BJ (cell line): ENCODE results near the gene CCDC27. TPM values are rescaled to one million over a fixed set of nuclear protein-coding genes. Genes with fewer than 3 reads are reported as not detected.

Experiments
- CTCF ChIA-PET: fragments of 350-600 bp; formaldehyde crosslinking; extraction: SDS; loops from one replicate; lab custom pipeline; 2021; ENCODE audit warnings: antibody characterized with exemption, inconsistent platforms; lab: Yijun Ruan, JAX
- POLR2A ChIA-PET: fragments of 300-600 bp; sonication (Branson Sonifier 250); formaldehyde crosslinking; extraction: SDS; loops from one replicate; lab custom pipeline; 2021; ENCODE audit warnings: antibody characterized with exemption; lab: Charles Lee
- DNase-seq: peaks from one replicate; pipeline ENCODE4 v3.0.0-alpha.2; 2011; ENCODE audit warnings: low read depth
- H3K27me3 ChIP-seq: 2 replicates; pipeline ENCODE4 v1.6.0; 2011; ENCODE audit warnings: low read length; ENCODE audit not compliant: control insufficient read depth, insufficient read depth
- H3K36me3 ChIP-seq: 2 replicates; pipeline ENCODE4 v1.5.1; 2011; ENCODE audit warnings: low read length; ENCODE audit not compliant: control insufficient read depth, insufficient read depth
- H3K4me3 ChIP-seq: 2 replicates; pipeline ENCODE4 v1.5.1; 2011; ENCODE audit warnings: low read depth, mild to moderate bottlenecking, control low read depth, low read length
- polyA plus RNA-seq: library from polyadenylated mRNA; depleted of rRNA; stranded (reverse); fragments of >200 nt; gene quantifications from 2 replicates; pipeline ENCODE4 v1.2.3, GENCODE V29; 2011
- TF ChIP-seq, protein P1 (sequence below): IDR thresholded peaks from 2 replicates; pipeline ENCODE4 v1.5.1; 2011; ENCODE audit warnings: low read depth, mild to moderate bottlenecking, control low read depth, inconsistent platforms, low read length, moderate library complexity; ENCODE audit not compliant: insufficient read depth

The CCDC27 gene
- polyA plus RNA-seq, 1 experiment, result not detected

DNA sequence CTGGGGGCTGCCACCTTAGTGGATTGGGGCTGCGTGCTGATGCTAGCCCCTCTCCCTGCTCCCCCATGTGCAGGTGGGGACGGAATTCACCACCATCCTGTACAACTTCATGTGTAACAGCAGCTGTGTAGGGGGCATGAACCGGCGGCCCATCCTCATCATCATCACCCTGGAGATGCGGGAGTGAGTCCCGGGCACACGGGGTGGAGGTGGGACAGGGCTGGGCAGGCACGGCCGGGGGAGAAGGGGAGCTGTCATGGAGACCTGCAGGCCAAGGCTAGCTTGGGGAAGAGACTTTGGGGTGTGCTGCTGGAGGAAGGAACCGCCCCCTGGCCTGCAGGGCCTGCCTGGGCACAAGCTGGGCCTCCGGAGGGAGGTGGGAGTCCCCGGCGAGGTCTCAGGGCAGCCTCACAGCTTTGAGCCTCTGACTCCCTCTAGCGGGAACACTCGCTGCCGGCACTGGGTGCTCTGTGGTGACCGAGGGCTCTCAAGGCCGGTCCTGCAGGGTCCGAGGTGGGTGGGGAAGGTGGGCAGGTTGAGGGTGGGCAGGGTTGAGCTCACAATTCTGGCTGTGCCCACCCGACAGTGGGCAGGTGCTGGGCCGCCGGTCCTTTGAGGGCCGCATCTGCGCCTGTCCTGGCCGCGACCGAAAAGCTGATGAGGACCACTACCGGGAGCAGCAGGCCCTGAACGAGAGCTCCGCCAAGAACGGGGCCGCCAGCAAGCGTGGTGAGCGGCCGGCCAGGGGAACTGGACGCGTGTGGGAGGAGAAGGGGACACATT is 25.0 kb upstream of the CCDC27 start:
- Histone ChIP-seq H3K4me3 (no peak overlapping the region), H3K36me3 (no peaks in the 10 kb centered on the region), H3K27me3 (no peaks in the 10 kb centered on the region; the same call in 1 of the 2 replicates)
- no peak for DNase-seq
- TF ChIP-seq, protein P1, sequence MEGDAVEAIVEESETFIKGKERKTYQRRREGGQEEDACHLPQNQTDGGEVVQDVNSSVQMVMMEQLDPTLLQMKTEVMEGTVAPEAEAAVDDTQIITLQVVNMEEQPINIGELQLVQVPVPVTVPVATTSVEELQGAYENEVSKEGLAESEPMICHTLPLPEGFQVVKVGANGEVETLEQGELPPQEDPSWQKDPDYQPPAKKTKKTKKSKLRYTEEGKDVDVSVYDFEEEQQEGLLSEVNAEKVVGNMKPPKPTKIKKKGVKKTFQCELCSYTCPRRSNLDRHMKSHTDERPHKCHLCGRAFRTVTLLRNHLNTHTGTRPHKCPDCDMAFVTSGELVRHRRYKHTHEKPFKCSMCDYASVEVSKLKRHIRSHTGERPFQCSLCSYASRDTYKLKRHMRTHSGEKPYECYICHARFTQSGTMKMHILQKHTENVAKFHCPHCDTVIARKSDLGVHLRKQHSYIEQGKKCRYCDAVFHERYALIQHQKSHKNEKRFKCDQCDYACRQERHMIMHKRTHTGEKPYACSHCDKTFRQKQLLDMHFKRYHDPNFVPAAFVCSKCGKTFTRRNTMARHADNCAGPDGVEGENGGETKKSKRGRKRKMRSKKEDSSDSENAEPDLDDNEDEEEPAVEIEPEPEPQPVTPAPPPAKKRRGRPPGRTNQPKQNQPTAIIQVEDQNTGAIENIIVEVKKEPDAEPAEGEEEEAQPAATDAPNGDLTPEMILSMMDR, result peak; percentile 61
- CTCF ChIA-PET, result interaction anchor here (0.6 to 1.6 kb wide), 6 partner anchors 11 to 274 kb away, joined by 3 to 5 read pairs (median 4); no protein-coding TSS in a partner anchor
- POLR2A ChIA-PET, result no interaction called here

DNA sequence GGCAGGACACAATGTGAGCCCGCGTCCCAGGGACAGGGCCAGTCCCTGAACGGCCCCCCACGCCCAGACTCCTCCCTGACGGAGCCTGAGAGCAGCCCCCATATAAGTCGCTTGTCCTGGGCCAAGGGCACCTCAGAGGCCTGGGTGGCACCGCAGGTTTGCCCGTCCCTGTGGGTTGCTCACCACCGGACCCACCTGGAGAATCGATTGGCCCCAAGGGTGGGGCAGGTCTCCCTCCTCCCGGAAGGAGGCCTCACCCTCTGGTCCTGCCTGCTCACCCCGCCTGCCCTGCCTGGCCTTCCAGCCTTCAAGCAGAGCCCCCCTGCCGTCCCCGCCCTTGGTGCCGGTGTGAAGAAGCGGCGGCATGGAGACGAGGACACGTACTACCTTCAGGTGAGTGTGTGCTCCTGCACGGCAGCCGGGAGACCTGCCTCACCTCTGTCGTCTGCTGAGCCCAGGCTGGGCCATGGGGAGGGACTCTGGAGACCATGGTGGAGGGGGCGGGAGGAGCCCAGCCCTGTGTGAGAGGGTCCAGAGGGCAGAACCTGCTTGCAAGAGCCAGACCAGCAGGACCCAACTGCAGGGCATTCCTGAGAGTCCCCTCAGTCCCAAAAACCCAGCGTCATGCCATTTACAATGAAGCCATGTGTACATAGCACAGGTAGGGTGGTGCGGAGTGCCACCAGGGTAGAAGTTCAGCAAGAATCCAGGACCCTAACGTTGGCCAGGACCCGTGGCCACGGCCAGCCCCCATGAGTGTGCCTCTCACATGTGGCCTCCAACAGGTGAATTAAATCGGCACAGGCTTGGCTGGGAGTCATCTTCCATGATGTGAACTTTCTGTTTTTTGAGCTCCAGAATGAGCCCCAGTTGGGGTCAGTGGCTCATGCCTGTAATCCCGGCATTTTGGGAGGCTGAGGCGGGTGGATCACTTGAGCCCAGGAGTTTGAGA is 24.1 kb upstream of the CCDC27 start:
- TF ChIP-seq, protein P1, result no peak
- H3K36me3 ChIP-seq, result no peaks in the 10 kb centered on the region
- ChIA-PET POLR2A (no interaction called here), CTCF (interaction anchor here (0.6 to 1.6 kb wide), 5 partner anchors 12 to 108 kb away, joined by 3 to 4 read pairs (median 4); no protein-coding TSS in a partner anchor)
- no peak for DNase-seq
- H3K4me3 ChIP-seq, result no peak overlapping the region
- no peaks in the 10 kb centered on the region; the same call in 1 of the 2 replicates for H3K27me3 ChIP-seq

DNA sequence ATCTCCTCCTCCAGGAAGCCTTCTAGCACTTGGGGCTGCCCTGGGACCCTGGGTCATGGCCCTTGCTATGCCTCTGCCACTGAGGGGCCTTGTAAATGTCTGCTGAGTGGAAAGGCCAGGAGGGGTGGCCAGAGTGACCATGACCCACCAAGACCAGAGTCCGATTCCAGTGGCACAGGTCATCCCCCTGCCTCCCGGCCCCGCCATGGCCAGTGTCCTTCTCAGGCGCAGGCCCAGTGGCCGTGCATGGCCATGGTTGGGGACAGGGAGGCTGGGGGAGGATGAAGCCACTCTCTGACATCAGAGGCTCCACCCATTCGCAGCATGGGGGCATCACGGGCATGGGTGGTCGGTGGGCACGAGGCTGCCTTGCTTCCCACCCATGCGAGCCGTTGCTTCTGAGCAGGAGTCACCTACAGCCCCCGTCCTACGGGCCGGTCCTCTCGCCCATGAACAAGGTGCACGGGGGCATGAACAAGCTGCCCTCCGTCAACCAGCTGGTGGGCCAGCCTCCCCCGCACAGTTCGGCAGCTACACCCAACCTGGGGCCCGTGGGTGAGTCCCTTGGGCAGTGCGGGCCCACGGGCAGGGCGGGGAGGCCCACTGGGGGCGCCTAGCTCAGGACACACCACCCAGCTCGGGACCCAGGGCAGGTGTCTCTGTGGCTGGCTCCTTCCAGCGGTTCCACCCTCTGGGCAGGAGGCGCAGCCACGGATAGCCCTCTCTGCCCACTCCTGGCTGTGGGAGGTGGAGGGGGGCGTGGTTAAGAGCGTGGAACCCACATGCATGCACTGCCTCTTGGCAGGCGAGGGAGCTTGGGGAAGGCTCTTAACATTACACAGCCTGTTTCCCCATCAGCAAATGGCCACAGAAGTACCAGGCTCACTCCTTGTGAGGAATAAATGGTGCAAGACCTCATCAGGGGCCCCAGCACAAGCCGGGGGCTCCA is 22.4 kb upstream of the CCDC27 start:
- Histone ChIP-seq H3K36me3 (no peaks in the 10 kb centered on the region), H3K27me3 (no peaks in the 10 kb centered on the region; the same call in 1 of the 2 replicates), H3K4me3 (no peak overlapping the region)
- CTCF ChIA-PET, result interaction anchor here (1.1 kb wide), 1 partner anchor 9 kb away, joined by 3 read pairs; no protein-coding TSS in a partner anchor
- POLR2A ChIA-PET, result no interaction called here
- TF ChIP-seq, protein P1, result no peak
- no peak for DNase-seq

DNA sequence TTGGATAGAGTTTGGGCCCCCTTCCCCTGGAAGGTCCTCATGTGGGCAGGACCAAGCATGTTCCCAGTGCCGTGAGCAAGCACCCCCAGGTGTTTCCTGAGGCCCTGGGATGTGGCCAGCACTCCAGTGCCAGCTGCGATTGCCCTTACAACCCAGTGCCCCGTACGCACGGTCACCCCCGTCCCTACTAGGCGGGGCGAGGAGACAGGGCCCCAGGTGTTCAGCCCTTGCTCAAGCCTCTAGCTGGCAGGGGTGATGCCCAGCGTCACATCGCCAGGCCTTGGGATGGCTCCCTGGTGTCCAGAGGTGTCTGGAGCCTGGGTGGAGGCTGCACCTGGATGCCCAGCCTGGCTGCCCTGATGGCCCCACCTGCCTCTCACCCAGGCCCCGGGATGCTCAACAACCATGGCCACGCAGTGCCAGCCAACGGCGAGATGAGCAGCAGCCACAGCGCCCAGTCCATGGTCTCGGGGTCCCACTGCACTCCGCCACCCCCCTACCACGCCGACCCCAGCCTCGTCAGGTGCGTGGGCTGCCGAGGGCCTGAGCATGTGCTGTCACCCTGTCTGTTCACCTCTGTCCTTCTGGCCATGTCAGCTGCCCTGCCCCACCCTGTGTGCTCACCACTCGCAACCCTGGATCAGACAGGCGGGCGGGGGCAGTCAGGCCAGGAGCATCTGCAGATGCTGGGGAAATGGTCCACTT is 21.6 kb upstream of the CCDC27 start:
- no peaks in the 10 kb centered on the region for H3K36me3 ChIP-seq
- H3K27me3 ChIP-seq, result no peaks in the 10 kb centered on the region; the same call in 1 of the 2 replicates
- POLR2A ChIA-PET, result no interaction called here
- CTCF ChIA-PET, result interaction anchor here (1.1 kb wide), 1 partner anchor 10 kb away, joined by 3 read pairs; no protein-coding TSS in a partner anchor
- H3K4me3 ChIP-seq, result no peak overlapping the region
- TF ChIP-seq, protein P1, result no peak
- DNase-seq, result no peak
